GM21737 (cell line): ENCODE results near the gene SPART.

Experiments used
- ATAC-seq: cut with Tn5 transposase; IDR thresholded peaks from one replicate; pipeline ENCODE4 v1.9.1; 2021; ENCODE audit warnings: mild to moderate bottlenecking, moderate library complexity; ENCODE audit not compliant: unreplicated experiment

SPART gene

DNA sequence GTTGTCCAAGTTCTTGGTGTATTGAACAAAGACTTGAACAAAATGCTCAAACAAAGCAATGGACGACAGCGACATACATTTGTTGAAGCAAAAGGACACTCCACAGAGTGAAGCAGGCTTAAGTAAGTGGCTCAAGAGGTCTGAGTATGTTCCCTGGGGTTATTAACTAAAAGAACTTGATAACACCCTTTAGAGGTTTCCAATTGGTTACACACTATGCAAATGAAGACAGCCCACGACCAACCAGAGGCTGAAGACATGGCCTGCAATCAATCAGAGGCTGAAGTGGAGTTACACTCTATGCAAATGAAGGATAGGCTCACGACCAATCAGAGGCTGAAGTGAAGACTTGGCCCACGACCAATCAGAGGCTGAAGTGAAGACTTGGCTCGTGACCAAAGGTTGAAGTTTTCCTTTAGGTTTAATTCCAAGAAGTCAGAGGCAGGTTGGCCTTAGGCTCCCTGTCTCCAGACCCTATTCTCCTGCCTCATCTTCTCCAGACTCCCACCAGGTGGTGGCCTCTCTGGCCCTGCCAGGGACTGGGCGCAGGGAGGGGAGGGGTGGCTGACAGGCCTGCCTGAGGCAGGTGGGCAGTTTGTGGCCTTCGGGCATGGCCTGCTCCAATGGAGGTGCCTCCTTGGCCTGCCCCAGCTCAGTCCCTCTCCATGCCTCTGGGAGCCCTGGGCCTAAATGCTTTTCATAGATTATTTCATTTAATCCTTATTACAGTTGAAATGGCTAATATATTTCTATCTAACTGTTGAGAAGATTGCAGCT lies 86.6 kb downstream of the SPART start:
- no peak for ATAC-seq

DNA sequence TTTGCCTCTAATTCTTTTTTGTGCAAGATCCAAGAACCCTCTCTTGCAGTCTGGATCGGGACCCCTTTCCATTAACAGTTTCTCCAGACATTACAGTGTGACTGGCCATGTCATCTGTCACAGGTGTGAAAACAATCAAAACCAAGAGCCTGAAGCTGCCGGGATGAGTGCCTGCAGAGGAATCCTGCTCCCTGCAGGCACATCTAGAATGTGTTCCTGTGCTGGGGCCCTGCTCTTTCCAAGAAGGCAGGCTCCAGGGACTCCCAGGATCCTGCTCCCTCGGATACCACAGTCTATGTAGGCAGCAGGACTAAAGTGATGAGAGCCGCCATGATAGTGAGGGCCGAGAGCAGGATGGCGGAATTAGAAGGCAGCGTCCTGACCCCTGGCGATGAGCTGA lies 87.4 kb downstream of the SPART start:
- ATAC-seq, result no peak
